22Rv1 (cell line): Measurements from ENCODE around the gene DAB1.

ENCODE experiments used
- CTCF ChIP-seq: fragments of 450-650 bp; IDR thresholded peaks from 2 replicates; pipeline ENCODE4 v1.5.1; 2017; ENCODE audit warnings: mild to moderate bottlenecking
- ZFX ChIP-seq: fragments of 450-650 bp; IDR thresholded peaks from 2 replicates; pipeline ENCODE4 v1.6.1; 2017; ENCODE audit warnings: antibody characterized with exemption, borderline replicate concordance

- TF ChIP-seq CTCF (no peak), ZFX (no peak)
Measured at GRCh38 chr1:57316291-57316690, 107.6 kb downstream of the DAB1 start.
